Measurements from ENCODE around the gene TOX4.
A peak's percentile ranks its signal among the peaks of the same experiment; 100 is the strongest.
"Not testable (repeated sequence)": the region's sequence is repeated elsewhere in the genome, so short reads cannot be mapped to it uniquely, and the experiment has no call there.

Gene TOX4

GRCh38 chr14:21535545-21536417 lies 58.8 kb downstream of the TOX4 start:
- Histone ChIP-seq H3K4me1 (ENCODE audit: control insufficient read depth, insufficient read depth, low read length) (no peaks in the 10 kb centered on the region; the same call in 1 of the 2 replicates), H3K4me3 (ENCODE audit: low read length) (peak overlapping the region; percentile 68; the same call in 1 of the 2 replicates), H3K27ac (ENCODE audit: low read length) (peak overlapping the region; percentile 15), H3K27me3 (ENCODE audit: control insufficient read depth, insufficient read depth, low read length) (no peaks in the 10 kb centered on the region), H3K9me3 (ENCODE audit: control insufficient read depth, insufficient read depth, low read length) (no peaks in the 10 kb centered on the region), H3K36me3 (ENCODE audit: control insufficient read depth, insufficient read depth, low read length) (no peaks in the 10 kb centered on the region)
- DNase-seq (ENCODE audit: low read depth, low spot score) = no peak
- WGBS (ENCODE audit: insufficient coverage, insufficient read length) = no CpG with 5 or more reads among the region's 6 CpGs

GRCh38 chr14:21536418-21537089 lies 59.6 kb downstream of the TOX4 start:
- no peak for DNase-seq (ENCODE audit: low read depth, low spot score)
- Histone ChIP-seq H3K27me3 (ENCODE audit: control insufficient read depth, insufficient read depth, low read length) (no peaks in the 10 kb centered on the region), H3K36me3 (ENCODE audit: control insufficient read depth, insufficient read depth, low read length) (no peaks in the 10 kb centered on the region), H3K9me3 (ENCODE audit: control insufficient read depth, insufficient read depth, low read length) (no peaks in the 10 kb centered on the region), H3K4me3 (ENCODE audit: low read length) (peak overlapping the region; percentile 68; the same call in 1 of the 2 replicates), H3K4me1 (ENCODE audit: control insufficient read depth, insufficient read depth, low read length) (no peaks in the 10 kb centered on the region; the same call in 1 of the 2 replicates), H3K27ac (ENCODE audit: low read length) (peak overlapping the region; percentile 15)
- WGBS (ENCODE audit: insufficient coverage, insufficient read length) = no CpG with 5 or more reads among the region's 25 CpGs

- no CpG with 5 or more reads among the region's 3 CpGs for WGBS (ENCODE audit: insufficient coverage, insufficient read length)
- H3K27me3 ChIP-seq (ENCODE audit: control insufficient read depth, insufficient read depth, low read length) = no peaks in the 10 kb centered on the region
These were observed 60.1 kb downstream of the TOX4 start for GRCh38 chr14:21537090-21537424.

GRCh38 chr14:21539189-21539940 lies 62.4 kb downstream of the TOX4 start:
- no peaks in the 10 kb centered on the region; the same call in 1 of the 2 replicates for H3K4me1 ChIP-seq (ENCODE audit: control insufficient read depth, insufficient read depth, low read length)
- DNase-seq (ENCODE audit: low read depth, low spot score) = no peak
- H3K27ac ChIP-seq (ENCODE audit: low read length) = no peak overlapping the region
- no peaks in the 10 kb centered on the region for H3K9me3 ChIP-seq (ENCODE audit: control insufficient read depth, insufficient read depth, low read length)
- no CpG with 5 or more reads among the region's 3 CpGs for WGBS (ENCODE audit: insufficient coverage, insufficient read length)
- H3K36me3 ChIP-seq (ENCODE audit: control insufficient read depth, insufficient read depth, low read length) = no peaks in the 10 kb centered on the region
- no peaks in the 10 kb centered on the region for H3K27me3 ChIP-seq (ENCODE audit: control insufficient read depth, insufficient read depth, low read length)
- H3K4me3 ChIP-seq (ENCODE audit: low read length) = no peak overlapping the region

More at GRCh38 chr14:21537090-21537424, 60.1 kb downstream of the TOX4 start:
- Histone ChIP-seq H3K27ac (ENCODE audit: low read length) (peak overlapping the region; percentile 15), H3K4me1 (ENCODE audit: control insufficient read depth, insufficient read depth, low read length) (no peaks in the 10 kb centered on the region; the same call in 1 of the 2 replicates), H3K9me3 (ENCODE audit: control insufficient read depth, insufficient read depth, low read length) (no peaks in the 10 kb centered on the region), H3K4me3 (ENCODE audit: low read length) (peak overlapping the region; percentile 68; the same call in 1 of the 2 replicates), H3K36me3 (ENCODE audit: control insufficient read depth, insufficient read depth, low read length) (no peaks in the 10 kb centered on the region)
- no peak for DNase-seq (ENCODE audit: low read depth, low spot score)

- no peak overlapping the region for H3K27ac ChIP-seq (ENCODE audit: low read length)
- no peak for DNase-seq (ENCODE audit: low read depth, low spot score)
- H3K4me1 ChIP-seq (ENCODE audit: control insufficient read depth, insufficient read depth, low read length) = no peaks in the 10 kb centered on the region; the same call in none of the 2 replicates
- no peaks in the 10 kb centered on the region for H3K9me3 ChIP-seq (ENCODE audit: control insufficient read depth, insufficient read depth, low read length)
- H3K27me3 ChIP-seq (ENCODE audit: control insufficient read depth, insufficient read depth, low read length) = no peaks in the 10 kb centered on the region
- no peaks in the 10 kb centered on the region for H3K36me3 ChIP-seq (ENCODE audit: control insufficient read depth, insufficient read depth, low read length)
- WGBS (ENCODE audit: insufficient coverage, insufficient read length) = no CpG with 5 or more reads among the region's 9 CpGs
- H3K4me3 ChIP-seq (ENCODE audit: low read length) = no peak overlapping the region
These were observed 64.5 kb downstream of the TOX4 start for GRCh38 chr14:21541413-21542074.

GRCh38 chr14:21543521-21543960 lies 66.5 kb downstream of the TOX4 start:
- peaks cover 2% of the 10 kb centered on the region; the same call in 1 of the 2 replicates for H3K9me3 ChIP-seq (ENCODE audit: control insufficient read depth, insufficient read depth, low read length)
- H3K4me3 ChIP-seq (ENCODE audit: low read length) = no peak overlapping the region
- no peaks in the 10 kb centered on the region; the same call in none of the 2 replicates for H3K4me1 ChIP-seq (ENCODE audit: control insufficient read depth, insufficient read depth, low read length)
- DNase-seq (ENCODE audit: low read depth, low spot score) = no peak
- H3K27me3 ChIP-seq (ENCODE audit: control insufficient read depth, insufficient read depth, low read length) = no peaks in the 10 kb centered on the region
- no CpG with 5 or more reads among the region's 7 CpGs for WGBS (ENCODE audit: insufficient coverage, insufficient read length)
- no peaks in the 10 kb centered on the region; the same call in 1 of the 2 replicates for H3K36me3 ChIP-seq (ENCODE audit: control insufficient read depth, insufficient read depth, low read length)
- no peak overlapping the region for H3K27ac ChIP-seq (ENCODE audit: low read length)

GRCh38 chr14:21543963-21544362 lies 67.0 kb downstream of the TOX4 start:
- Histone ChIP-seq H3K27me3 (ENCODE audit: control insufficient read depth, insufficient read depth, low read length) (no peaks in the 10 kb centered on the region), H3K9me3 (ENCODE audit: control insufficient read depth, insufficient read depth, low read length) (peaks cover 2% of the 10 kb centered on the region; the same call in 1 of the 2 replicates), H3K4me3 (ENCODE audit: low read length) (no peak overlapping the region), H3K27ac (ENCODE audit: low read length) (no peak overlapping the region), H3K4me1 (ENCODE audit: control insufficient read depth, insufficient read depth, low read length) (no peaks in the 10 kb centered on the region; the same call in none of the 2 replicates), H3K36me3 (ENCODE audit: control insufficient read depth, insufficient read depth, low read length) (no peaks in the 10 kb centered on the region; the same call in 1 of the 2 replicates)
- no peak for DNase-seq (ENCODE audit: low read depth, low spot score)
- no CpG with 5 or more reads among the region's 5 CpGs for WGBS (ENCODE audit: insufficient coverage, insufficient read length)

- H3K4me3 ChIP-seq (ENCODE audit: low read length); DNase-seq (ENCODE audit: low read depth, low spot score); H3K4me1 ChIP-seq (ENCODE audit: control insufficient read depth, insufficient read depth, low read length); H3K9me3 ChIP-seq (ENCODE audit: control insufficient read depth, insufficient read depth, low read length); H3K27me3 ChIP-seq (ENCODE audit: control insufficient read depth, insufficient read depth, low read length); H3K36me3 ChIP-seq (ENCODE audit: control insufficient read depth, insufficient read depth, low read length); H3K27ac ChIP-seq (ENCODE audit: low read length): not testable (repeated sequence)
- WGBS (ENCODE audit: insufficient coverage, insufficient read length) = no CpG with 5 or more reads among the region's 7 CpGs
These were observed 67.6 kb downstream of the TOX4 start for GRCh38 chr14:21544588-21544987.

All from iPS DF 6.9 (cell line).